Activated naive CD8-positive, alpha-beta T cell treated with anti-CD3 and anti-CD28 coated beads, Interleukin-2, amount 50 U/mL, for 16 hours (primary cell): Measurements from ENCODE around the gene MVB12B.
"Not testable (repeated sequence)": the region's sequence is repeated elsewhere in the genome, so short reads cannot be mapped to it uniquely, and the experiment has no call there.

Experiments used
- DNase-seq: peaks from one replicate; pipeline ENCODE4 v3.0.0-alpha.2; 2020; ENCODE audit warnings: low read depth, low spot score

The MVB12B gene

DNA sequence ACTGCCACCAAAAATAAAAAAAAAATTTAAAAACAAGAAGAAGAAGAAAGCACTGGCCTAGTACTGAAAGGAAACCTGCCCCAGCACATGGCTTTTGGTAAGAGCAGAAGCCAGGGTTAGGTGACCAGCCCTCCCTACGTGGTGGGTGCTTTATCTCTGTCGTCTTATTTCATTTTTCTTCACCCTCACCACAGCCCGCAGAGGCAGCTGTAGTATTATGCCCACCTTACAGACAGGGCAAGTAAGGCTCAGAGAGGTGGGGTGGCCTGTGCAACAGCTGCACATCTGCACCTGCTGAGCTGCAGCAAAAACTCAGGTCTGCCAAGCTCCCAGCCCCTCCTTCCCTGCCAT, 146.3 kb downstream of the MVB12B start:
- DNase-seq: no peak

- DNase-seq: no peak
These were observed 147.7 kb downstream of the MVB12B start for GRCh38 chr9:126474206-126474765.

GRCh38 chr9:126474786-126475485, 148.3 kb downstream of the MVB12B start:
- DNase-seq: no peak

DNA sequence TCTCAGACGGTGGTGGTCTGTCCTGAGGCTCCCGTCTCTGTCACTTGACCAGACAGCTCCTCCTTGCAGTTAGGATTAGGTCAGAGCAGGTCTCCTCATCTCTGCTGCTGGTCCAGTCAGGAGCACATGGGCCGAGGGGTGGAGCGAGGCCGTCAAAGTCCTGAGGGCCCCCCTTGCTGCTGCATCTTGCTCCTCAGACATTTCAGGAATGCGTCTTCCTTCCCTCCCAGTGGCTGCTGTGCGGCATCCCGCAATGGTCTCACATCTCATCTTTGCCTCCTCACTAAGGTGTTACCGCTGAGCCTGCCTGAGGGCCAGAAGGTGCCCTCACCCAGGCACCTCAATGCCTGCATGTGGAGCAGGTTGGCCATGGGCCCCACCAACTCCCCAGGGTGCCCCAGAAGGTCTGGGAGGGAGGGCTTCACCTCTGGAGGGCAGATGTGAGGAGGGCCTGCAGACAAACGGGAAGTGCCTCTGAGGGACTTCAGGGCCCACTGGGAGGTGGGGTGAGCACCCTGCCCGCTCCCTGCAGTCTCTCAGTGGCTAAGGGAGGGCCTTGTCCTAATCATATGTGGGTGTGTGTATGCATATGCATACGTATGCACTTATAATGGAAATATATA, 149.4 kb downstream of the MVB12B start:
- no peak for DNase-seq

DNA sequence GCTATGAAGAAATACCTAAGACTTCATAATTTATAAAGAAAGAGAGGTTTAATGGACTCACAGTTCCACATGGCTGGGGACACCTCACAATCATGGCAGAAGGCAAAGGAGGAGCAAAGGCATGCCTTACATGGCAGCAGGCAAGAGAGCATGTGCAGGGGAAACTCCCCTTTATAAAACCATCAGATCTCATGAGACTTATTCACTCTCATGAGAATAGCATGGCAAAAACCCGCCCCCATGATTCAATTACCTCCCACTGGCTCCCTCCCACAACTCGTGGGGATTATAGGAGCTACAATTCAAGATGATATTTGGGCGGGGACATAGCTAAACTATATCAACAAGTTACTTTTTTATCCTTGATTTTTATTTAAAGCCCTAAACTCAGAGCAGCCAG, 150.8 kb downstream of the MVB12B start:
- DNase-seq: not testable (repeated sequence)

DNA sequence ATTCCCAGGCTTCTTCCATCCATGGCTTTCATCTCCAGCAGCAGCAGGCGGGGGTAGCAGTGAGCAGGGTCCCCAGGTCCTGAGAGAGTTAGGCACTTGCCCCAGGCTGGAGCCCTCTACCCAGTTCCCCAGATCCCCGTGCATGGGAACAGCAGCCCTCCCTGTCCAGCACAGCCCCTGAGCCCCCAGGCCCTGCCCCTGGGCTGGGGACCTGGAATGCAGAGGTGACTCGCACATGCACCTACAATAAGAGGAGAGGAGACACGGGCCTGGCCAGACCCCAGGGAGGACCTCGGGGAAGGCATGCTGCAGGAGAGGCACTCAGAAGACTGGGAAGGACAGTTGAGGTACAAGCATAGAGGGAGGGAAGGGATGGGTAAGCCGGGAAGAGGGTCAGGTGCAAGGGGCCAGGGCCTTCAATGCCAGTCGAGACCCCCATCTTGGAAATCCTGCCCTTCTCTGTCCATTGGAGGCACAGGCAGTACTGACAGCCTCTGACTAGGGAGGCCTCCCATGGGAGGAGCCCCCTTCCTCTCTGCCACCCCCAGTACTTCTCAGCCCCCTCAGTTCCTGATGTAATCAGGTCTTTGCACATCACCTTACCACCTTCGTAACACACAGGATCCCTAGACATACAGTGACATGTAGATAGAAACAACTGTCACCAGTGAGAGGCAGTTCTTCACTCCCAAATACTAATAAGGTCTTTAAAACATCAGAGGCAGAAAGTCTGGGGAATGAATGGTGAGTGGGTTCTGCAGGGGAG, 151.8 kb downstream of the MVB12B start:
- DNase-seq: no peak

DNA sequence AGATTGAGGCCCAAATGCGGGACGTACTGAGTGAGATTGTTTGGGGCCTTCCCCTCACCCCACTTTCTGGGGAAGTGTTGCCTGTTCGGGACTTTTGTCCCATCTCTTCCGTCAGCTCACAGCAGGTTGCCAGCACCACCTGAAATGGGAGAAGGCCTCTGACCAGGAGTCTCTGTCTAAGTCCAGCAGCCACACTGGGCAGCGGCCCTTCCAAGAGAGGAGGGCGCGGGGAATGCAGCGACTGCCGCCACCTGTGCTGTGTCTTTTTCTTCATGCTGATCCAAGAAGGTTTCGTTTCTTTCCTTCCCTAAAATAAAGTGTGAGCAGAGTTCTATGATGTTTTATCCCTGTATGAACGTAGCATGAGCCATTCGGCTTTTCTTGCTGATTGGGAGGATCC, 152.9 kb downstream of the MVB12B start:
- no peak for DNase-seq

- no peak for DNase-seq
These were observed 154.2 kb downstream of the MVB12B start for GRCh38 chr9:126480813-126481212.

DNA sequence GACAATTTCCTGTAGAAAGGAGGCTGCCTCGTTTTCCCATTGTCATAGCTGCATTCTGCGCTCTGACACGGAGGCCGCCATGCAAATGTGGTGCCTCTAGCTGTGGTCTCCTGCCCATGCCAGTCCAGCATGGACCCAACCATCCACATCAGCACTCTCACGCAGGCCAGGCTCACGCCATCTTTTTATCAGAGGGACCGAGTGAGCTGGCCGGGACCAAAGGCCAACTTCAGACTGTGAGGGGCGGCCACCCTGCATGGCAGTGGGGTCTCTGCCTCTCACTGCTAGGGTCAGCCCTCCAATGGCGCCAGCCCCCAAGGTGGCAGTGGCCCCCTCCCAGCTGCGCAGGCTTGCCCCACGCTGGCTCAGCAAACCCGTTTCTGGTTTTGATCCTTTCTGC, 155.2 kb downstream of the MVB12B start:
- no peak for DNase-seq

DNA sequence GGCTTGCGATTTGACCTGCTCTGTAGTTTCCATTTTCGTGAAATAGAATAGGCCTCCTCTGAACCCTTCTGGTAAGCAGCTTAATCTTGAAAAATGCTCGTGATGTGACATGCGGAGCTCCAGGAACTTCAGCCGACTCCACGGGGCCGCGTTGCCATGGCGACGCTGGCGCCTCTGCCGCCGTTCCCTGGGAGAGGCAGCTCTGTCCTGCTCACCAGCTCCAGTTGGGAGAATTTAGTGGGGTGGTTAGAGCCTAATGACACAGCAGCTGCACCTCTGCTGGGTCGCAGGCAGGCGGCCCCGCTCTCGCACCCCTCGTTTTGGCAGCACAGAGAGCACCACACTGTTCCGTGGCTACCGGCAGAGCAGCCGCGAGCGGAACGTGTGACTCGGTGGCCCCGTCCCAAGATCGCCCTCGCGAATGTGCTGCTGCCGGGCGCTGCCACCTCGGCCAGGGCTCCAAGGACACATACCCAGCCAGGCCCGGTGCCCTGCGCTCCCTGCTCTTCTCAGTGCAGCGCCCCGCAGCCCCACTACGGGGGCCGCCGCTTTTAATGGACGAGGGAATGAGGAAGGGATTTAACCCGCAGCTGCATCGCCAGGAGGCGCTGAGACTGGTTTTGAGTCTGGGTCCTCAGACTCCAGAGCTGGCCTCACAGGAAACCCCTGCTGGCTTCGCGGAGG, 155.9 kb downstream of the MVB12B start:
- DNase-seq: no peak

DNA sequence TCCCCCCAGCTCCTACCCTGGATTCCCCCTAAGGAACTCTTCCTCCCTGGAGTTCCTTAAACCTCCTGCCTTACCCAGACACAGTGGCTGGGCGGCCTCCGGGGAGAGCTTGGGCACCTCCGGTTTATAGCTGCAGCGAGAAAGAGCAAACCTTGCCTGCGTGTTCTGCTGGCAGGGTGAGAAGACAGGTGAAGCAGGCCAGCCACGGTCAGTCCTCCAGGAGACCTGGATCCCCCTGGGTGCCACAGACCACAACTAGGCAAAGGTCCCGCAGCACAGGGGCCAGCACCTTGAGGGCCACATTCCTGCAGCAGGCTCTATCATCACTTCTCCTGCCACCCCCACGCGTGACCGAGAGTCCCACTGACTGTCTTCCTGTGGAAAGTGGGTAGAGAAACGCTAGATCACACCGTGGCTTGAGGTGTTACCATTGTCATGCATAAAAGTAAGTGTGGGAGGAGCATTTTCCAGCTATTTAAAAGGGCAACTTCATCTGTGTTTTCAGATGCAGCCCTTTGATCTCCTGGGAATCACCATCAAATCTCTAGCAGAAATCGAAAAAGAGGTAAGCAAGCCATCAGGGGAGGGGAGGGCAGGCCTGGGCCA, 156.9 kb downstream of the MVB12B start:
- no peak for DNase-seq

DNA sequence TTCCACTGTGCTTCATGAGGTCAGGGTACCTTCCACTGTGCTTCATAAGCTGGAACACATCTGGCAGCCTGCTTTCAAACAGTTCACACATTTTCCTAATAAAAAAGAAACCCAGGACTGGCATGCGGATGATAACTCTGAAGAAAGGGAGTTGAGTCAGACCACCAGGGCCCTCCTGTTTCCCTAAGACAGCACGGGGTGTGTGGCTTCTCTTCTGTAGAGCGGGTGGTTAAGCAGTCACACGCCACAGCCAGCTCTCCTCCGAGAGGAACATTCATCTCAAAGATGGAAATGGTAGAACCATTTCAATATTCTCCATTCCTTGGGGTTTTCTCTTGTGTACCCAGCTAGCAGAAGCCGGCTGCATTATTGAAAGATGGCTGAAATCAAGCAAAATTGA, 159.0 kb downstream of the MVB12B start:
- DNase-seq: no peak

GRCh38 chr9:126486276-126486675, 159.6 kb downstream of the MVB12B start:
- DNase-seq: no peak

- DNase-seq: no peak
These were observed 161.2 kb downstream of the MVB12B start for GRCh38 chr9:126487856-126488255.

DNA sequence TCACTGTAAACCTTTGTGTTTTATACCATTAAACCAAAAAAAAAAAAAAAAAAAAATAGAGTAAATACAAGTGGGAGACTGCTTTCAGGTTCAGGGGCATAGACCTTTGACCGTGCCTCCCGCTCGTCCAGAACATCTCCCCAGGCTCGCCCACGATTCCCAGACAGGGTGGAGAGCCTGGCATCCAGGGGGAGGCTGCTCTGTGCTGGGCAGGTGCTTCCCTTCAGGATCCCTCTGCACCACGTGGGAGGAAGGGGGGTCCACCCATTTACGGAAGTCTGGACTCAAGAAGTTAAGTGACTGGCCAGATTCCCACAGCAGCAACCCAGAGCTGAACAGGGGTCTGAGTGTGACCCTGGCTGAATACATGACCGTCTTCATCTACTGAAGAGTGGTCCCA, 161.7 kb downstream of the MVB12B start:
- DNase-seq: no peak

DNA sequence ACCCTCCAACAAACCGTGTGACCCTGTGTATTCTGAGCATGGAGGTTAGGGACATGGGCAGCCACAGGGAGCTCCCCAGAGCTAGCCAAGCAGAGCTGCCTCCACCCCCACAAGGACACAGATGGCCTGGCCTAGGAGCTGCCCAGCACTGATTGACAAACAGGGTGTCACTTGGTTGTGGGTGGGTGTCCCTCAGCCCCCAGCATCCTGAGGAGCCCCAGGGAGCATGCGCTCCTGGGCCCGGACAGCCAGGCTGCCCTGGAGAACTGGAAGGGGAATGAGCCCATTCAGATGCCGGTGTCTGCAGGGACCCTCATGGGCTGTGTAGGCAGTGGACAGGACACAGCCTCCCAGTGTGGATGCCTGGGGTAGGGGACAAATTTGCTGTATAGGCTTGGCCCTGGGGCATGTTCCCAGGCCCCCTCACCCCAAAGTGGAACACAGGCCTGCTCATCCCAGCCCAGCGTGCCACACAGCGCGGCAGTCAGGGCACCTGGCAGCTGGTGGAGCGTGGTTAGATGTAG, 162.3 kb downstream of the MVB12B start:
- no peak for DNase-seq

GRCh38 chr9:126489581-126490213, 163.1 kb downstream of the MVB12B start:
- DNase-seq: no peak

GRCh38 chr9:126490214-126490631, 163.6 kb downstream of the MVB12B start:
- no peak for DNase-seq

DNA sequence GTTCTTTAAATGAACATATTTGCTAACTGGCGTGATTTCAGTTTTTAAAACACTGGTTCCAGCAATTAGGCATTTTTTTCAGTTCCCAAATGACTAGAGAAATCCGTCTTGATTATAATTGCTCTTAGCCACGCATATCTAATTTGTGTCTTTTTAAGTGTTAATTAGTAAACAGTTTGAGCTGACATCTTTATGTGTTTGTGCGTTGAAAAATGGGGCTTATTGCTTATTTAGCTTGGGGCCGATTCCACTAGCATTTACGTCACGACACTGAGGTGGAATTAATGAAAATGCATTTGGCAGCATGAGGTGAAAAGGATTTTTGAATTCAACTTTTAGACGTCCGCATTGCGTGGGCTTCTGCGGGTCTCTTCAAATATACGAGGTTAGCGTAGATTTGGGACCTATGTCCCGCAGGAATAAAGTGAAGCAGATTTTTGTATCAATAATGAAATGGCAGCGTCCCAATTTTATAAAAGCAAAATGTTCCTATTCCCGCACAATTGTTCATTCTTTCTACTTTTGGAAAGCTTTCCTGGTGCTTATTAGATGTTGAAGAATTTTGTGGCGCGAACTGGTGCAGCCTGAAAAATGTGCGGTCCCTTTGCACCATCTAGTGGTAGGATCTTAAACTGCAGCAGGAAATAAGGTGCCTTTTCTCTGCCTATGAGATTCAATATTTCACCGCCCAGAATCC, 164.4 kb downstream of the MVB12B start:
- DNase-seq: no peak

- no peak for DNase-seq
These were observed 164.9 kb downstream of the MVB12B start for GRCh38 chr9:126491568-126491879.
